SK-N-SH (cell line): ENCODE data around the gene NOTCH1. TPM values are rescaled to one million over a fixed set of nuclear protein-coding genes. Genes with fewer than 3 reads are reported as not detected.

Experiments used
- CTCF ChIA-PET: fragments of 300-600, 350-600 bp; formaldehyde crosslinking; extraction: SDS; loops from one replicate; lab custom pipeline; 2021; lab: Yijun Ruan, JAX
- POLR2A ChIA-PET: fragments of 350-600 bp; sonication (Branson Sonifier 250); formaldehyde crosslinking; extraction: SDS; loops from one replicate; lab custom pipeline; 2020; ENCODE audit warnings: antibody characterized with exemption, inconsistent platforms; lab: Yijun Ruan, JAX
- DNase-seq: peaks from one replicate; pipeline ENCODE4 v3.0.0; 2012
- H2AFZ ChIP-seq: fragments of 200-600 bp; sonication (generic); 2 replicates; pipeline ENCODE4 v1.8.1; 2016; ENCODE audit warnings: antibody characterized with exemption, mild to moderate bottlenecking, low read depth
- H3F3A ChIP-seq: fragments of 200-600 bp; sonication (generic); replicated peaks from 2 replicates; pipeline ENCODE3; 2016; ENCODE audit warnings: antibody characterized with exemption, mild to moderate bottlenecking; ENCODE audit not compliant: insufficient read depth
- H3K27ac ChIP-seq, 2 experiments: fragments of 200-500 bp in 1 of 2; fragments of 200-600 bp in 1 of 2; sonication (Bioruptor generic) in 1 of 2; sonication (generic), shearing (Covaris generic) in 1 of 2; 2 replicates each; pipeline versions ENCODE4 v1.5.1 to v1.6.1; 2014 to 2016; ENCODE audit warnings: low read depth in 2 of 2, inconsistent platforms in 1 of 2, low read length in 1 of 2, mild to moderate bottlenecking in 1 of 2, mixed read lengths in 1 of 2
- H3K27me3 ChIP-seq: fragments of 200-600 bp; sonication (generic), shearing (Covaris generic); 2 replicates; pipeline ENCODE4 v1.6.1; 2016; ENCODE audit warnings: mixed run types; ENCODE audit not compliant: insufficient read depth
- H3K36me3 ChIP-seq, 2 experiments: fragments of 200-500 bp in 1 of 2; fragments of 200-600 bp in 1 of 2; sonication (Bioruptor generic) in 1 of 2; sonication (generic) in 1 of 2; replicated peaks in 1 of 2; 2 replicates each; pipeline versions ENCODE3 to v1.5.1; 2014 to 2016; ENCODE audit warnings: low read length in 1 of 2, mild to moderate bottlenecking in 1 of 2; ENCODE audit not compliant: insufficient read depth in 2 of 2, control insufficient read depth in 1 of 2
- H3K4me1 ChIP-seq, 2 experiments: fragments of 200-500 bp in 1 of 2; fragments of 200-600 bp in 1 of 2; sonication (Bioruptor generic) in 1 of 2; sonication (generic), shearing (Covaris generic) in 1 of 2; 2 replicates each; pipeline versions ENCODE4 v1.5.1 to v1.6.1; 2014 to 2016; ENCODE audit warnings: low read depth in 1 of 2, low read length in 1 of 2, mixed run types in 1 of 2; ENCODE audit not compliant: insufficient read depth in 2 of 2, control insufficient read depth in 1 of 2
- H3K4me2 ChIP-seq: fragments of 200-600 bp; sonication (generic), shearing (Covaris generic); 2 replicates; pipeline ENCODE4 v1.6.1; 2017; ENCODE audit warnings: mixed run types
- H3K4me3 ChIP-seq, 2 experiments: fragments of 200-500 bp in 1 of 2; fragments of 200-600 bp in 1 of 2; sonication (Bioruptor generic) in 1 of 2; sonication (generic), shearing (Covaris generic) in 1 of 2; 2 replicates each; pipeline versions ENCODE4 v1.5.1 to v1.8.1; 2014 to 2016; ENCODE audit warnings: low read depth in 2 of 2, inconsistent platforms in 1 of 2, low read length in 1 of 2, mild to moderate bottlenecking in 1 of 2, mixed read lengths in 1 of 2, moderate library complexity in 1 of 2
- H3K79me2 ChIP-seq: fragments of 200-600 bp; sonication (generic); 2 replicates; pipeline ENCODE4 v1.8.1; 2017; ENCODE audit warnings: mild to moderate bottlenecking; ENCODE audit not compliant: insufficient read depth
- H3K9ac ChIP-seq: fragments of 200-600 bp; sonication (generic); 2 replicates; pipeline ENCODE4 v1.6.1; 2017; ENCODE audit warnings: mixed run types
- H3K9me2 ChIP-seq: fragments of 200-600 bp; sonication (generic); 2 replicates; pipeline ENCODE4 v1.6.1; 2017; ENCODE audit warnings: mixed run types
- H3K9me3 ChIP-seq: fragments of 200-600 bp; sonication (generic); 2 replicates; pipeline ENCODE4 v1.6.1; 2017; ENCODE audit warnings: mixed run types, mild to moderate bottlenecking, moderate library complexity
- H4K20me1 ChIP-seq: fragments of 200-600 bp; sonication (generic); 2 replicates; pipeline ENCODE4 v1.6.1; 2017; ENCODE audit warnings: mild to moderate bottlenecking, mixed run types; ENCODE audit not compliant: insufficient read depth
- CHD2 ChIP-seq: fragments of 150-350 bp; IDR thresholded peaks from 2 replicates; pipeline ENCODE4 v1.6.1; 2018; ENCODE audit warnings: low read length; ENCODE audit not compliant: partially characterized antibody
- ELF1 ChIP-seq: IDR thresholded peaks from 2 replicates; pipeline ENCODE4 v1.4.0; 2012
- EZH2phosphoT487 ChIP-seq: fragments of 200-600 bp; sonication (generic); IDR thresholded peaks from 2 replicates; pipeline ENCODE4 v1.6.1; 2017; ENCODE audit warnings: low read depth, mixed run types, mild to moderate bottlenecking, antibody characterized with exemption, moderate library complexity, borderline replicate concordance
- FOXJ3 ChIP-seq: sonication (generic); formaldehyde crosslinking; IDR thresholded peaks from 2 replicates; pipeline ENCODE4 v1.5.1; 2020; ENCODE audit warnings: mild to moderate bottlenecking, missing genetic modification reagents
- FOXM1 ChIP-seq: IDR thresholded peaks from 2 replicates; pipeline ENCODE4 v1.4.0; 2012; ENCODE audit warnings: low read depth, mild to moderate bottlenecking
- MEF2A ChIP-seq: IDR thresholded peaks from 2 replicates; pipeline ENCODE4 v1.4.0; 2012; ENCODE audit warnings: low read depth, borderline replicate concordance
- POLR2AphosphoS5 ChIP-seq: IDR thresholded peaks from 2 replicates; pipeline ENCODE4 v1.6.1; 2012; ENCODE audit warnings: low read depth, low read length
- RAD21 ChIP-seq: IDR thresholded peaks from 2 replicates; pipeline ENCODE4 v1.6.1; 2012; ENCODE audit warnings: mild to moderate bottlenecking, low read length
- RXRA ChIP-seq: IDR thresholded peaks from 2 replicates; pipeline ENCODE4 v1.4.0; 2012; ENCODE audit warnings: low read depth, mild to moderate bottlenecking, borderline replicate concordance
- SIN3A ChIP-seq: IDR thresholded peaks from 2 replicates; pipeline ENCODE4 v1.6.1; 2012; ENCODE audit warnings: low read depth, mild to moderate bottlenecking, low read length, moderate library complexity, borderline replicate concordance
- SMC3 ChIP-seq: IDR thresholded peaks from 2 replicates; pipeline ENCODE4 v1.6.1; 2012; ENCODE audit warnings: low read depth, low read length, improper control_type of control experiment
- TAF1 ChIP-seq: IDR thresholded peaks from 2 replicates; pipeline ENCODE4 v1.6.1; 2012; ENCODE audit warnings: low read depth, mild to moderate bottlenecking, low read length, moderate library complexity, borderline replicate concordance
- TCF12 ChIP-seq: IDR thresholded peaks from 2 replicates; pipeline ENCODE4 v1.4.0; 2012
- WGBS: methylation state at CpG from one replicate; pipeline ENCODE4 v1.1.6; 2017; ENCODE audit warnings: low lambda C conversion rate; 5-methylcytosine and 5-hydroxymethylcytosine counted together
- polyA plus RNA-seq, 3 experiments: library from polyadenylated mRNA; depleted of rRNA; stranded (reverse); fragments of >200 nt; gene quantifications; 2 replicates each; pipeline ENCODE4 v1.2.3, GENCODE V29; 2012
- TF ChIP-seq, protein P1 (sequence below): IDR thresholded peaks from 2 replicates; pipeline ENCODE4 v1.4.0; 2012; ENCODE audit warnings: low read depth, borderline replicate concordance
- TF ChIP-seq, protein P2 (sequence below): fragments of 150-350 bp; IDR thresholded peaks from 2 replicates; pipeline ENCODE4 v1.6.1; 2017; ENCODE audit warnings: antibody characterized with exemption, low read length, low read depth, borderline replicate concordance
- TF ChIP-seq, protein P3 (sequence below): IDR thresholded peaks from 2 replicates; pipeline ENCODE4 v1.4.0; 2012; ENCODE audit warnings: low read depth, borderline replicate concordance
- TF ChIP-seq, protein P4 (sequence below): fragments of 200-600 bp; sonication (generic); IDR thresholded peaks from 2 replicates; pipeline ENCODE4 v1.6.1; 2017; ENCODE audit warnings: antibody characterized with exemption, mild to moderate bottlenecking, moderate library complexity
- TF ChIP-seq, protein P5 (sequence below): IDR thresholded peaks from 2 replicates; pipeline ENCODE4; 2012

NOTCH1 gene
- polyA plus RNA-seq, 1 of the 3 experiments (the other 2 are of a cell fraction): 6.6 TPM

DNA sequence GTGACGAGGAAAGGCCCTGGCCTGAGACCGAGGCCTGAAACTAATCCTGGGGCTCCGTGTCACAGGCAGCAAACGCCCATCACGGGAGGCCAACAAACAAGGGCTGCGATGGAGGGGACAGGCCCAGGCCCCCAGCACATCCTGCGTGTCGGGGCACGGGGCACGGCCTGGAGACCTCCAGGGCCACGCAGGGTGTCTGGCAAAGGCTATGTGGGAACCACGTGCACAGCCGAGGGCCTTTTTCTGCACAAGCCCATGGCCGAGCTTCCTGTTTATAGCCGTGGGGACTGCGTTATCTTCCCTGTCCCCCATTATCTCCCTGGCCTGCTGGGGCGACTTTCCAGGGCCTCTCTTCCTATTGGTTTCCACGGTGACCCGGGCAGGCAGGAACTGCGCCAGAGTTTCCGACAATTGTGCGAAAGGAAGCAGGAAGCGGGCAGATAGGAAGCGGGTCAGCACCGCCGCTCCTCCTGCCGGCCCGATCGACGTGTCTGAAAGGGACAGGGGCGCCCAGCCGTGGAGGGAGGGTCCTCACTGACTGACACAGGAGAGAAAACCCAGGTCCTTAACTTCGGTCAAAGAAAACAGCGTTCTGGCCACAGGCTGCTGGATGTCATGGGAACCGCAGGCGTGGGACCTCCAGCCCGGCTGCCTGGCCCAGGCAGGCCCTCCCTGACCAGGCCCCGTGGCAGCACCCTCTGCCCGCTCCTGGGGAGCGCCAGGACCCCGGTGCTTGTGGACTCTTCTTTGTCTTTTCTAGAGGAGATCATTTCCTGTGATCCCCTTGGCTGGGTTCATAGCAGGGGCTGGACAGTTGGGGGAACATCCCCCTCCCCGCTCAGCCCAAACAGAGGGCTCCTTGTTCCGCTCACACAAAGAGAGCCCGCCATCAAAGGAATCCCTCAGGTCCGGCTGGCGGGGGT, 33.9 kb downstream of the NOTCH1 start:
- peaks cover 6 to 71% of the 10 kb centered on the region in 2 experiments for H3K36me3 ChIP-seq
- CTCF ChIA-PET: no interaction called here
- H3K4me1 ChIP-seq: peaks cover 0 to 5% of the 10 kb centered on the region in 2 experiments; a peak in 1 of 4 replicates
- no peak for DNase-seq
- no peaks in the 10 kb centered on the region for H4K20me1 ChIP-seq
- H2AFZ ChIP-seq: no peak overlapping the region
- no peaks in the 10 kb centered on the region for H3K9me2 ChIP-seq
- no peak overlapping the region for H3K4me3 ChIP-seq
- H3K9me3 ChIP-seq: no peaks in the 10 kb centered on the region
- no peak overlapping the region for H3K4me2 ChIP-seq
- peak overlapping the region in 1 of 2 experiments; percentile 6; a peak in 1 of 4 replicates for H3K27ac ChIP-seq
- no peak overlapping the region for H3K9ac ChIP-seq
- no peaks in the 10 kb centered on the region for H3K27me3 ChIP-seq
- H3F3A ChIP-seq: no peaks in the 10 kb centered on the region
- POLR2A ChIA-PET: no interaction called here
- H3K79me2 ChIP-seq: no peaks in the 10 kb centered on the region
- 93% methylated on average over 35 of the region's 46 CpGs for WGBS
- TF ChIP-seq CHD2 (no peak), TCF12 (no peak), RXRA (no peak), FOXJ3 (CRISPR knock-in tag) (no peak), TAF1 (no peak), MEF2A (no peak), EZH2phosphoT487 (no peak), ELF1 (no peak), FOXM1 (no peak), RAD21 (no peak), SMC3 (no peak), SIN3A (no peak), POLR2AphosphoS5 (no peak)
- TF ChIP-seq, protein P1, sequence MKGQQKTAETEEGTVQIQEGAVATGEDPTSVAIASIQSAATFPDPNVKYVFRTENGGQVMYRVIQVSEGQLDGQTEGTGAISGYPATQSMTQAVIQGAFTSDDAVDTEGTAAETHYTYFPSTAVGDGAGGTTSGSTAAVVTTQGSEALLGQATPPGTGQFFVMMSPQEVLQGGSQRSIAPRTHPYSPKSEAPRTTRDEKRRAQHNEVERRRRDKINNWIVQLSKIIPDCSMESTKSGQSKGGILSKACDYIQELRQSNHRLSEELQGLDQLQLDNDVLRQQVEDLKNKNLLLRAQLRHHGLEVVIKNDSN: no peak
- TF ChIP-seq, protein P2, sequence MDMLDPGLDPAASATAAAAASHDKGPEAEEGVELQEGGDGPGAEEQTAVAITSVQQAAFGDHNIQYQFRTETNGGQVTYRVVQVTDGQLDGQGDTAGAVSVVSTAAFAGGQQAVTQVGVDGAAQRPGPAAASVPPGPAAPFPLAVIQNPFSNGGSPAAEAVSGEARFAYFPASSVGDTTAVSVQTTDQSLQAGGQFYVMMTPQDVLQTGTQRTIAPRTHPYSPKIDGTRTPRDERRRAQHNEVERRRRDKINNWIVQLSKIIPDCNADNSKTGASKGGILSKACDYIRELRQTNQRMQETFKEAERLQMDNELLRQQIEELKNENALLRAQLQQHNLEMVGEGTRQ: no peak
- TF ChIP-seq, protein P3, sequence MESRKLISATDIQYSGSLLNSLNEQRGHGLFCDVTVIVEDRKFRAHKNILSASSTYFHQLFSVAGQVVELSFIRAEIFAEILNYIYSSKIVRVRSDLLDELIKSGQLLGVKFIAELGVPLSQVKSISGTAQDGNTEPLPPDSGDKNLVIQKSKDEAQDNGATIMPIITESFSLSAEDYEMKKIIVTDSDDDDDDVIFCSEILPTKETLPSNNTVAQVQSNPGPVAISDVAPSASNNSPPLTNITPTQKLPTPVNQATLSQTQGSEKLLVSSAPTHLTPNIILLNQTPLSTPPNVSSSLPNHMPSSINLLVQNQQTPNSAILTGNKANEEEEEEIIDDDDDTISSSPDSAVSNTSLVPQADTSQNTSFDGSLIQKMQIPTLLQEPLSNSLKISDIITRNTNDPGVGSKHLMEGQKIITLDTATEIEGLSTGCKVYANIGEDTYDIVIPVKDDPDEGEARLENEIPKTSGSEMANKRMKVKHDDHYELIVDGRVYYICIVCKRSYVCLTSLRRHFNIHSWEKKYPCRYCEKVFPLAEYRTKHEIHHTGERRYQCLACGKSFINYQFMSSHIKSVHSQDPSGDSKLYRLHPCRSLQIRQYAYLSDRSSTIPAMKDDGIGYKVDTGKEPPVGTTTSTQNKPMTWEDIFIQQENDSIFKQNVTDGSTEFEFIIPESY: no peak
- TF ChIP-seq, protein P4, sequence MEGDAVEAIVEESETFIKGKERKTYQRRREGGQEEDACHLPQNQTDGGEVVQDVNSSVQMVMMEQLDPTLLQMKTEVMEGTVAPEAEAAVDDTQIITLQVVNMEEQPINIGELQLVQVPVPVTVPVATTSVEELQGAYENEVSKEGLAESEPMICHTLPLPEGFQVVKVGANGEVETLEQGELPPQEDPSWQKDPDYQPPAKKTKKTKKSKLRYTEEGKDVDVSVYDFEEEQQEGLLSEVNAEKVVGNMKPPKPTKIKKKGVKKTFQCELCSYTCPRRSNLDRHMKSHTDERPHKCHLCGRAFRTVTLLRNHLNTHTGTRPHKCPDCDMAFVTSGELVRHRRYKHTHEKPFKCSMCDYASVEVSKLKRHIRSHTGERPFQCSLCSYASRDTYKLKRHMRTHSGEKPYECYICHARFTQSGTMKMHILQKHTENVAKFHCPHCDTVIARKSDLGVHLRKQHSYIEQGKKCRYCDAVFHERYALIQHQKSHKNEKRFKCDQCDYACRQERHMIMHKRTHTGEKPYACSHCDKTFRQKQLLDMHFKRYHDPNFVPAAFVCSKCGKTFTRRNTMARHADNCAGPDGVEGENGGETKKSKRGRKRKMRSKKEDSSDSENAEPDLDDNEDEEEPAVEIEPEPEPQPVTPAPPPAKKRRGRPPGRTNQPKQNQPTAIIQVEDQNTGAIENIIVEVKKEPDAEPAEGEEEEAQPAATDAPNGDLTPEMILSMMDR: no peak
- TF ChIP-seq, protein P5, sequence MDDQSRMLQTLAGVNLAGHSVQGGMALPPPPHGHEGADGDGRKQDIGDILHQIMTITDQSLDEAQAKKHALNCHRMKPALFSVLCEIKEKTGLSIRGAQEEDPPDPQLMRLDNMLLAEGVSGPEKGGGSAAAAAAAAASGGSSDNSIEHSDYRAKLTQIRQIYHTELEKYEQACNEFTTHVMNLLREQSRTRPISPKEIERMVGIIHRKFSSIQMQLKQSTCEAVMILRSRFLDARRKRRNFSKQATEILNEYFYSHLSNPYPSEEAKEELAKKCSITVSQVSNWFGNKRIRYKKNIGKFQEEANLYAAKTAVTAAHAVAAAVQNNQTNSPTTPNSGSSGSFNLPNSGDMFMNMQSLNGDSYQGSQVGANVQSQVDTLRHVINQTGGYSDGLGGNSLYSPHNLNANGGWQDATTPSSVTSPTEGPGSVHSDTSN: no peak
- TF ChIP-seq, all 33 proteins: peak for 0
